ENCODE measurements around the gene SYT9. TPM values are rescaled to one million over a fixed set of nuclear protein-coding genes. Genes with fewer than 3 reads are reported as not detected.
A peak's percentile ranks its signal among the peaks of the same experiment; 100 is the strongest.

Gene SYT9
- total and polyA plus RNA-seq, 10 donors = 0.02 to 0.39 (median 0.08) TPM; not detected in 4

- Histone ChIP-seq H3K9me3 (no peaks in the 10 kb centered on the region), H3K36me3 (no peaks in the 10 kb centered on the region), H3K27me3 (replicated peaks in 1 of 7) (no peaks in the 10 kb centered on the region), H3K27ac (no peak overlapping the region), H3K4me3 (no peak overlapping the region), H3K4me1 (peaks cover 20 to 80% (median 46%) of the 10 kb centered on the region in 6 donors)
- 86 to 94% (median 92%) methylated on average over 4 to 5 of the region's 5 CpGs for WGBS, 5 donors
- DNase-seq = no peak
- TF ChIP-seq POLR2AphosphoS5 (IDR thresholded peaks at IDR 0.05) = no peak
- no peak for TF ChIP-seq POLR2A (IDR thresholded peaks at IDR 0.05)
- TF ChIP-seq, protein P1, sequence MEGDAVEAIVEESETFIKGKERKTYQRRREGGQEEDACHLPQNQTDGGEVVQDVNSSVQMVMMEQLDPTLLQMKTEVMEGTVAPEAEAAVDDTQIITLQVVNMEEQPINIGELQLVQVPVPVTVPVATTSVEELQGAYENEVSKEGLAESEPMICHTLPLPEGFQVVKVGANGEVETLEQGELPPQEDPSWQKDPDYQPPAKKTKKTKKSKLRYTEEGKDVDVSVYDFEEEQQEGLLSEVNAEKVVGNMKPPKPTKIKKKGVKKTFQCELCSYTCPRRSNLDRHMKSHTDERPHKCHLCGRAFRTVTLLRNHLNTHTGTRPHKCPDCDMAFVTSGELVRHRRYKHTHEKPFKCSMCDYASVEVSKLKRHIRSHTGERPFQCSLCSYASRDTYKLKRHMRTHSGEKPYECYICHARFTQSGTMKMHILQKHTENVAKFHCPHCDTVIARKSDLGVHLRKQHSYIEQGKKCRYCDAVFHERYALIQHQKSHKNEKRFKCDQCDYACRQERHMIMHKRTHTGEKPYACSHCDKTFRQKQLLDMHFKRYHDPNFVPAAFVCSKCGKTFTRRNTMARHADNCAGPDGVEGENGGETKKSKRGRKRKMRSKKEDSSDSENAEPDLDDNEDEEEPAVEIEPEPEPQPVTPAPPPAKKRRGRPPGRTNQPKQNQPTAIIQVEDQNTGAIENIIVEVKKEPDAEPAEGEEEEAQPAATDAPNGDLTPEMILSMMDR (IDR thresholded peaks at IDR 0.05 in 8 of 11, conservative IDR thresholded peaks at IDR 0.05 in 3 of 11) = no peak
- intact Hi-C loops (cut with DNase I; ENCODE audit: low total_unique reads) = no loop called here
Measured at GRCh38 chr11:7494086-7494745, 242.5 kb downstream of the SYT9 start.

DNA sequence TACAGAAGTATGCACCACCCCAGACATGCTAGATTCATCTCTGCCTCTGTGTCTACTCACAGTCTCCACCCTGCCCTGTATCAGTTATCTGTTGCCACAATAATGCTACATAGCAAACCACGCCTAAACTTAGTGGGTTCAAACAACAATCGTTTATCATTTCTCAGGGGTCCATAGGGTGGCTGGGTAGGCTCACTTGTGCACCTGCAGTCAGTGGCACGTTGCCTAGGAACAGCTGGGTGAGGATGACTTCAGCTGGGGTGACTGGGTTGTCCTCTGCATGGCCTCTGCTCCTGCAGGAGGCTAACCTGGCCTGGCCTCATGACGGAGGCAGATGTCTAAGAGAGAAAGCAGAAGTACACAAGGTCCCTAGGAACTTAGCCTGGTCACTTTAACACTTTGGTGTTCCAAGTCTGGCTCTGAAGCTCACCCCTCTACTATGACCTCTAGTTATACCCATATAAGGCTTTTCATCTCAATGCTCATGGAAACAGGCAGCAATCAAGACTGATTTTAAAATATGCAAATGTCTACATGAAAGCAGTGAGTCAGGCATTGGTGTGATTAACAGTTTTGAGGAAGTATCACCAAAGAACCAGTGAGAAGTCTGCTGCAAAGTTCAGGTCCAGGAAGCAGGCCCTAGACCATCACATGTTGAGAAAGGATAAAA, 244.3 kb downstream of the SYT9 start:
- no peaks in the 10 kb centered on the region for H3K9me3 ChIP-seq
- peaks cover 20 to 80% (median 44%) of the 10 kb centered on the region in 6 donors for H3K4me1 ChIP-seq
- DNase-seq = no peak
- H3K27ac ChIP-seq = peak overlapping the region; percentile 9 to 75 (median 60)
- H3K27me3 ChIP-seq (replicated peaks in 1 of 7) = no peaks in the 10 kb centered on the region
- TF ChIP-seq POLR2AphosphoS5 (IDR thresholded peaks at IDR 0.05) = peak in 2 of 3 donors; percentile 58 to 69
- TF ChIP-seq, protein P1 (IDR thresholded peaks at IDR 0.05 in 8 of 11, conservative IDR thresholded peaks at IDR 0.05 in 3 of 11) = no peak
- WGBS, 5 donors = 47 to 62% (median 54%) methylated on average over 3 to 4 of the region's 4 CpGs
- H3K36me3 ChIP-seq = no peaks in the 10 kb centered on the region
- H3K4me3 ChIP-seq = no peak overlapping the region
- intact Hi-C loops (cut with DNase I; ENCODE audit: low total_unique reads) = no loop called here

- H3K4me1 ChIP-seq = peaks cover 8 to 61% (median 35%) of the 10 kb centered on the region in 6 donors
- TF ChIP-seq POLR2A (IDR thresholded peaks at IDR 0.05) = no peak
- no peak for TF ChIP-seq POLR2AphosphoS5 (IDR thresholded peaks at IDR 0.05)
- TF ChIP-seq, protein P1 (IDR thresholded peaks at IDR 0.05 in 8 of 11, conservative IDR thresholded peaks at IDR 0.05 in 3 of 11) = no peak
- intact Hi-C loops (cut with DNase I; ENCODE audit: low total_unique reads) = no loop called here
- no peaks in the 10 kb centered on the region for H3K36me3 ChIP-seq
- no peaks in the 10 kb centered on the region for H3K27me3 ChIP-seq (replicated peaks in 1 of 7)
- peak overlapping the region in 5 of 8 donors; percentile 55 to 75 (median 68) for H3K27ac ChIP-seq
- DNase-seq = no peak
- WGBS, 5 donors = 25 to 55% (median 38%) methylated on average over 4 of the region's 4 CpGs
- H3K4me3 ChIP-seq = no peak overlapping the region
- no peaks in the 10 kb centered on the region for H3K9me3 ChIP-seq
Measured at GRCh38 chr11:7498193-7498592, 246.5 kb downstream of the SYT9 start.

GRCh38 chr11:7499081-7499480, 247.4 kb downstream of the SYT9 start:
- WGBS, 5 donors = 85 to 97% (median 90%) methylated on average over 1 of the region's 1 CpG
- Histone ChIP-seq H3K4me3 (no peak overlapping the region), H3K36me3 (no peaks in the 10 kb centered on the region), H3K9me3 (no peaks in the 10 kb centered on the region), H3K4me1 (peaks cover 5 to 53% (median 28%) of the 10 kb centered on the region in 6 donors), H3K27me3 (replicated peaks in 1 of 7) (no peaks in the 10 kb centered on the region), H3K27ac (peak overlapping the region in 4 of 8 donors; percentile 55 to 75 (median 69))
- TF ChIP-seq, protein P1 (IDR thresholded peaks at IDR 0.05 in 8 of 11, conservative IDR thresholded peaks at IDR 0.05 in 3 of 11) = no peak
- TF ChIP-seq POLR2A (IDR thresholded peaks at IDR 0.05) (no peak), POLR2AphosphoS5 (IDR thresholded peaks at IDR 0.05) (no peak)
- DNase-seq = no peak
- intact Hi-C loops (cut with DNase I; ENCODE audit: low total_unique reads) = no loop called here
